ENCODE data around the gene FOXO1. TPM values are rescaled to one million over a fixed set of nuclear protein-coding genes. Genes with fewer than 3 reads are reported as not detected.
A peak's percentile ranks its signal among the peaks of the same experiment; 100 is the strongest.

The FOXO1 gene
- total RNA-seq, 4 donors from 2014 or later = 117 to 250 (median 159) TPM

DNA sequence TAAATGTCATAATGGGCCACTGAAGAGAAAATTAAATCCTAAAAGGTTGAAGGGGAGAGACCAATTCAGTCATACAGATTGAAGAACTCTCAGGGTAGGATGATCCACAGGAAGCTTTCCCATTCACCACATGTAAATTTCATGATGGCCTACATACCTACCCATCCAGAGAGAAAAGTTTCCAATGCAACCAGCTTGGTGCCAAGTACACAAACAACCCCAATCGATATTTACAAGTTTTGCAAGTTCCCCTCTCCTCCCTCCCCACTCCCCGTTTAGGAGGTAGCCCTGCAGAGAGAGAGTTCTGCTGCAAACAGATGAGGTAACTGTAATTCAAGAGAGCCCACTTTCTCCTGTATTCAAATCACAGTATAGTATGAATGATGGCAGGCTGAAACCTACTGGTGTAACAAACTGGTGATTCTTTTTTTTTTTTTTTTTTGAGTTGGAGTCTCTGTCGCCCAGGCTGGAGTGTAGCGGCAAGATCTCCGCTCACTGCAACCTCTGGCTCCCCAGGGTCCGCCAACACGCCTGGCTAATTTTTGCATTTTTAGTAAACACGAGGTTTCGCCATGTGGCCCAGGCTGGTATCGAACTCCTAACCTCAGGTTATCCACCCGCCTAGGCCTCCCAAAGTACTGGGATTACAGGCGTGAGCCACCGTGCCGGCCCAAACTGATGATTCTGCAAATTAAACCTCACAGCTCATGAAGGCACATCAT, 14.4 kb downstream of the FOXO1 start:
- DNase-seq (no peak), ATAC-seq (no peak)
- TF ChIP-seq POLR2A (IDR thresholded peaks at IDR 0.05) = no peak
- TF ChIP-seq, protein P1, sequence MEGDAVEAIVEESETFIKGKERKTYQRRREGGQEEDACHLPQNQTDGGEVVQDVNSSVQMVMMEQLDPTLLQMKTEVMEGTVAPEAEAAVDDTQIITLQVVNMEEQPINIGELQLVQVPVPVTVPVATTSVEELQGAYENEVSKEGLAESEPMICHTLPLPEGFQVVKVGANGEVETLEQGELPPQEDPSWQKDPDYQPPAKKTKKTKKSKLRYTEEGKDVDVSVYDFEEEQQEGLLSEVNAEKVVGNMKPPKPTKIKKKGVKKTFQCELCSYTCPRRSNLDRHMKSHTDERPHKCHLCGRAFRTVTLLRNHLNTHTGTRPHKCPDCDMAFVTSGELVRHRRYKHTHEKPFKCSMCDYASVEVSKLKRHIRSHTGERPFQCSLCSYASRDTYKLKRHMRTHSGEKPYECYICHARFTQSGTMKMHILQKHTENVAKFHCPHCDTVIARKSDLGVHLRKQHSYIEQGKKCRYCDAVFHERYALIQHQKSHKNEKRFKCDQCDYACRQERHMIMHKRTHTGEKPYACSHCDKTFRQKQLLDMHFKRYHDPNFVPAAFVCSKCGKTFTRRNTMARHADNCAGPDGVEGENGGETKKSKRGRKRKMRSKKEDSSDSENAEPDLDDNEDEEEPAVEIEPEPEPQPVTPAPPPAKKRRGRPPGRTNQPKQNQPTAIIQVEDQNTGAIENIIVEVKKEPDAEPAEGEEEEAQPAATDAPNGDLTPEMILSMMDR (IDR thresholded peaks at IDR 0.05 in 4 of 5, conservative IDR thresholded peaks at IDR 0.05 in 1 of 5) = no peak
- Histone ChIP-seq H3K4me3 (no peak overlapping the region), H3K4me1 (peaks cover 76 to 87% of the 10 kb centered on the region in 2 donors), H3K27ac (peak overlapping the region in 1 of 4 donors; percentile 73), H3K27me3 (no peaks in the 10 kb centered on the region), H3K9me3 (no peaks in the 10 kb centered on the region), H3K36me3 (no peaks in the 10 kb centered on the region)
- in situ Hi-C loops (cut with MboI; ENCODE audit: low sequenced_read_pairs in 4 of 4) = loop anchor here in 2 of 4 donors (25.0 kb wide), 2 partner anchors 115 to 415 kb away; no protein-coding TSS in a partner anchor
- intact Hi-C loops (cut with DNase I; ENCODE audit: low total_unique reads) = no loop called here

DNA sequence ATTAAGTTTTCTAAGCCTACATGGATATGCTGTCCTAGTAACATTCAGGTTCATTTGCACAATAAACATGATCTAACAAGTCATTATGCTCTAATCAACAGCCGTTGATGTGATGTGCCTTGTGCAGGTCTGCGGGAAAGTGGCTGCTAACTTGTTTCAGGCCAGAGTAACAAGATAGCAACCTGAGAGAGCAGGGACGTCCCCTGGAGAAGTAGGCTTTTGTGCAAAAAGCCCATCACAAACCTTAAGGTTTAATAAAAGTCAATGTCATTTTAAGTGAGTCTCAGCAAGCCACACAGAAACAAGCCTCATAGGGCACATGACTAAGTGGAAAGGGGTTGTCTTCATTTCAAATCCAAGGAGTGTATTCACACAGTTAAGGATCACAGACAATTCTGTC, 17.6 kb downstream of the FOXO1 start:
- Histone ChIP-seq H3K27me3 (no peaks in the 10 kb centered on the region), H3K4me1 (peaks cover 87 to 91% of the 10 kb centered on the region in 2 donors), H3K36me3 (no peaks in the 10 kb centered on the region), H3K27ac (peak overlapping the region; percentile 1 to 73 (median 22)), H3K4me3 (no peak overlapping the region), H3K9me3 (no peaks in the 10 kb centered on the region)
- DNase-seq (no peak), ATAC-seq (no peak)
- in situ Hi-C loops (cut with MboI; ENCODE audit: low sequenced_read_pairs in 4 of 4) (loop anchor here in 1 of 4 donors (10.0 kb wide), 1 partner anchor 54 kb away; no protein-coding TSS in a partner anchor), intact Hi-C loops (cut with DNase I; ENCODE audit: low total_unique reads) (no loop called here)
- TF ChIP-seq, protein P1 (IDR thresholded peaks at IDR 0.05 in 4 of 5, conservative IDR thresholded peaks at IDR 0.05 in 1 of 5) = no peak

DNA sequence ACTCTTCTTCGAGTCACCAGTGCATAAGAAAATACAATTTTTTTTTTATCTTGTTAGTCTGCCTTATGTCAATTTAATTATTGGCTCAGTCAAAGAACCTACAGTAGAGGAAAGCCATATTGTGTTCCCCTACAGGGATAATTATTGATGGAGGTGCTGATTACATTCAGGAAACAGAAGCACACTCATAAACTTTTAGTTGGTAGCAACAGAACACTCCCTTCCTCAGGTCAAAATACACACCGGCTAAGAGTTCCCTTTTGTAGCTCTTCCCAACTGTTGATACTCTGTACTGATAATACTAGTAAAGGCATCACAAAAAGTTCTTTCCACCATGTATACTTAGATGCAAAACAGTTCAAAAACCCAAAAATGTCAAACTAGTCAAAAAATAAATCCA, 18.4 kb downstream of the FOXO1 start:
- peaks cover 83 to 91% of the 10 kb centered on the region in 2 donors for H3K4me1 ChIP-seq
- H3K27me3 ChIP-seq = no peaks in the 10 kb centered on the region
- DNase-seq = no peak
- H3K4me3 ChIP-seq = no peak overlapping the region
- intact Hi-C loops (cut with DNase I; ENCODE audit: low total_unique reads) = no loop called here
- in situ Hi-C loops (cut with MboI; ENCODE audit: low sequenced_read_pairs in 4 of 4) = loop anchor here in 1 of 4 donors (10.0 kb wide), 1 partner anchor 53 kb away; no protein-coding TSS in a partner anchor
- H3K9me3 ChIP-seq = no peaks in the 10 kb centered on the region
- no peak for ATAC-seq
- peak overlapping the region in 3 of 4 donors; percentile 12 to 75 (median 73) for H3K27ac ChIP-seq
- H3K36me3 ChIP-seq = no peaks in the 10 kb centered on the region
- TF ChIP-seq, protein P1 (IDR thresholded peaks at IDR 0.05 in 4 of 5, conservative IDR thresholded peaks at IDR 0.05 in 1 of 5) = no peak
- TF ChIP-seq POLR2A (IDR thresholded peaks at IDR 0.05) = no peak

DNA sequence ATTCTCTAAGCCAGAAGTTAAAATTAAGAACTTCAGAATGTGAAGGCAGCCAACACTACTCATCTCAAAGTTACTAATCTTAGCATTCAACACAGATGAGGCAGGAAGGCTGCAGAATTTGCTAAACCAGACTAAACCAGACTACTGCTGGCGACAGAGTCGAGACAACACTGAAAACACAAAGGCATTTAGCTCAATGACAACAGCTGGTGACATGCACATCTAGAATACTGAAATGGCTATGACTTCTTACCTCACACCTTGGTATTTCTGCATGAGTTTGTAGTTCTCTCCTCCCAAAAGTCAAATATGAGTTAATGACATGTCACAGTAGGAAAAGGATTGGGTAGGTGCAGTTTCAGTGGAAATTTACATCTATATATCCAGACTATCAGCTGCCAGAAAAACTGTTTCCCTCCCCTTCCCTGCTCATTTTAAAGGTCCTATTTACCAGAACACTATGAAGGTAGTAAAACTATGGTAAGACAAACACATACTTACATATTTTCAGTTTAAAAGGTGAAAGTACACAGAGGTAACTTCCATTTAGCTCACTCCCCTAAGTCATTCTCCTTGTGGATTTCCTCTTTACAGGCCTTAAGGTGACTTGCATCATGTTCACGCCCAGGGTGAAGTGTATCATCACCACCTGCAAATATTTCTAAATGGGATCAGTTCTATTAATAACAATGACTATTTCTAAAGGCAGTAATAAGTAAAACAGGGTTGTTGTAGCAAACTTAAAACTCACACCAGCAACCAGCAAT, 21.4 kb downstream of the FOXO1 start:
- intact Hi-C loops (cut with DNase I; ENCODE audit: low total_unique reads) (loop anchor here (2.0 kb wide), 1 partner anchor 48 kb away; no protein-coding TSS in a partner anchor), in situ Hi-C loops (cut with MboI; ENCODE audit: low sequenced_read_pairs in 4 of 4) (loop anchor here in 1 of 4 donors (10.0 kb wide), 1 partner anchor 50 kb away; no protein-coding TSS in a partner anchor)
- TF ChIP-seq POLR2A (IDR thresholded peaks at IDR 0.05) = no peak
- TF ChIP-seq, protein P1 (IDR thresholded peaks at IDR 0.05 in 4 of 5, conservative IDR thresholded peaks at IDR 0.05 in 1 of 5) = no peak
- H3K36me3 ChIP-seq = no peaks in the 10 kb centered on the region
- peak in 1 of 2 donors; percentile 62 for DNase-seq
- H3K9me3 ChIP-seq = no peaks in the 10 kb centered on the region
- peak; percentile 85 to 87 for ATAC-seq
- peaks cover 90 to 100% of the 10 kb centered on the region in 2 donors for H3K4me1 ChIP-seq
- H3K4me3 ChIP-seq = peak overlapping the region in 1 of 4 donors; percentile 36
- H3K27ac ChIP-seq = peak overlapping the region; percentile 66 to 75 (median 74)
- no peaks in the 10 kb centered on the region for H3K27me3 ChIP-seq

Data from gastrocnemius medialis (tissue), 4 donors.